DND-41 (cell line): ENCODE data around the gene TSPAN18.

Experiments
- ATAC-seq: fragments of 200-7000 bp; cut with Tn5 transposase; 3 replicates; pipeline ENCODE4 v1.9.1; 2021; ENCODE audit warnings: low read depth; ENCODE audit not compliant: insufficient read depth
- DNase-seq: peaks from one replicate; pipeline ENCODE4 v3.0.0-alpha.2; 2020
- H2AFZ ChIP-seq: 2 replicates; pipeline ENCODE4 v1.6.0; 2012; ENCODE audit warnings: low read depth, low read length
- H3K27ac ChIP-seq: 2 replicates; pipeline ENCODE4 v1.5.1; 2012; ENCODE audit warnings: low read length, inconsistent platforms
- H3K27me3 ChIP-seq: fragments of 200-600 bp; sonication (generic); 2 replicates; pipeline ENCODE4 v1.6.0; 2012; ENCODE audit warnings: low read length, mild to moderate bottlenecking, inconsistent platforms; ENCODE audit not compliant: insufficient read depth, poor library complexity
- H3K36me3 ChIP-seq: 2 replicates; pipeline ENCODE4 v1.5.1; 2012; ENCODE audit warnings: low read length, inconsistent platforms; ENCODE audit not compliant: insufficient read depth
- H3K4me1 ChIP-seq: 2 replicates; pipeline ENCODE4 v1.5.1; 2012; ENCODE audit warnings: mild to moderate bottlenecking, low read length; ENCODE audit not compliant: insufficient read depth
- H3K4me2 ChIP-seq: 2 replicates; pipeline ENCODE4 v1.6.0; 2012; ENCODE audit warnings: mild to moderate bottlenecking, moderate library complexity, low read length, inconsistent platforms; ENCODE audit not compliant: insufficient read depth
- H3K4me3 ChIP-seq, 2 experiments: fragments of 200-600 bp in 1 of 2; shearing (Covaris generic) in 1 of 2; 2 replicates each; pipeline ENCODE4 v1.5.1; 2012 to 2016; ENCODE audit warnings: inconsistent platforms in 2 of 2, low read length in 2 of 2, mild to moderate bottlenecking in 2 of 2, low read depth in 1 of 2, moderate library complexity in 1 of 2
- H3K79me2 ChIP-seq: 2 replicates; pipeline ENCODE4 v1.6.0; 2012; ENCODE audit warnings: low read length, inconsistent platforms; ENCODE audit not compliant: insufficient read depth
- H3K9ac ChIP-seq: 2 replicates; pipeline ENCODE4 v1.6.0; 2012; ENCODE audit warnings: low read depth, mild to moderate bottlenecking, inconsistent platforms, low read length, moderate library complexity
- H3K9me3 ChIP-seq: 2 replicates; pipeline ENCODE4 v1.5.1; 2012; ENCODE audit warnings: low read length, moderate library complexity, mild to moderate bottlenecking, inconsistent platforms; ENCODE audit not compliant: insufficient read depth, severe bottlenecking
- H4K20me1 ChIP-seq: 2 replicates; pipeline ENCODE4 v1.6.0; 2012; ENCODE audit warnings: low read length; ENCODE audit not compliant: insufficient read depth
- CTCF ChIP-seq: IDR thresholded peaks from 2 replicates; pipeline ENCODE4 v1.5.1; 2012; ENCODE audit warnings: borderline replicate concordance, low read length, moderate library complexity, mild to moderate bottlenecking; ENCODE audit not compliant: poor library complexity, severe bottlenecking; ENCODE audit errors: extremely low read depth
- EZH2 ChIP-seq: IDR thresholded peaks from 3 replicates; pipeline ENCODE4 v1.6.1; 2012; ENCODE audit warnings: borderline replicate concordance, low read depth, mild to moderate bottlenecking, moderate library complexity, low read length, inconsistent platforms; ENCODE audit not compliant: severe bottlenecking

TSPAN18 gene

GRCh38 chr11:44857490-44858090 is 130.8 kb downstream of the TSPAN18 start:
- no peak overlapping the region for H3K4me2 ChIP-seq
- peaks cover 29% of the 10 kb centered on the region for H4K20me1 ChIP-seq
- H3K36me3 ChIP-seq: no peaks in the 10 kb centered on the region
- no peak overlapping the region for H3K9ac ChIP-seq
- no peak overlapping the region for H3K27ac ChIP-seq
- H3K4me1 ChIP-seq: peaks cover 12% of the 10 kb centered on the region
- H3K4me3 ChIP-seq: no peak overlapping the region
- DNase-seq (no peak), ATAC-seq (no peak)
- no peak overlapping the region for H2AFZ ChIP-seq
- no peak for TF ChIP-seq CTCF
- TF ChIP-seq EZH2: no peak
- H3K79me2 ChIP-seq: no peaks in the 10 kb centered on the region
- H3K27me3 ChIP-seq: peaks cover 41% of the 10 kb centered on the region
- no peaks in the 10 kb centered on the region for H3K9me3 ChIP-seq

- DNase-seq: no peak
- H3K27ac ChIP-seq: no peak overlapping the region
- no peak overlapping the region for H3K9ac ChIP-seq
- H3K36me3 ChIP-seq: no peaks in the 10 kb centered on the region
- H4K20me1 ChIP-seq: peaks cover 38% of the 10 kb centered on the region
- TF ChIP-seq EZH2 (no peak), CTCF (no peak)
- H3K4me2 ChIP-seq: no peak overlapping the region
- H3K4me1 ChIP-seq: peaks cover 14% of the 10 kb centered on the region
- no peaks in the 10 kb centered on the region for H3K9me3 ChIP-seq
- H3K79me2 ChIP-seq: no peaks in the 10 kb centered on the region
- H3K4me3 ChIP-seq: no peak overlapping the region
- H3K27me3 ChIP-seq: peaks cover 49% of the 10 kb centered on the region
- ATAC-seq: no peak
- H2AFZ ChIP-seq: no peak overlapping the region
Observed at GRCh38 chr11:44858796-44859527, 132.2 kb downstream of the TSPAN18 start.

GRCh38 chr11:44859528-44859925 is 132.8 kb downstream of the TSPAN18 start:
- Histone ChIP-seq H3K9me3 (no peaks in the 10 kb centered on the region), H3K27ac (no peak overlapping the region), H3K4me2 (no peak overlapping the region), H3K4me3 (no peak overlapping the region), H3K36me3 (no peaks in the 10 kb centered on the region), H3K4me1 (peaks cover 14% of the 10 kb centered on the region), H3K9ac (no peak overlapping the region), H3K79me2 (no peaks in the 10 kb centered on the region), H2AFZ (no peak overlapping the region), H4K20me1 (peaks cover 38% of the 10 kb centered on the region), H3K27me3 (peaks cover 48% of the 10 kb centered on the region)
- no peak for TF ChIP-seq EZH2
- no peak for TF ChIP-seq CTCF
- DNase-seq: no peak
- ATAC-seq: no peak
